CD4-positive, alpha-beta T cell (primary cell): Measurements from ENCODE around the gene REEP6. TPM values are rescaled to one million over a fixed set of nuclear protein-coding genes. Genes with fewer than 3 reads are reported as not detected.

Experiments
- ATAC-seq: fragments of 200-7000 bp; cut with Tn5 transposase; one replicate; pipeline ENCODE4 v1.10.0; 2022; ENCODE audit warnings: mild to moderate bottlenecking; ENCODE audit not compliant: poor library complexity
- CTCF ChIA-PET: fragments of 350-600 bp; sonication (Branson Sonifier 250); formaldehyde crosslinking; loops from one replicate; lab custom pipeline; 2021; ENCODE audit warnings: antibody characterized with exemption, inconsistent platforms; lab: Charles Lee
- POLR2A ChIA-PET: fragments of 350-600 bp; sonication (Branson Sonifier 250); formaldehyde crosslinking; loops from one replicate; lab custom pipeline; 2021; ENCODE audit warnings: antibody characterized with exemption, inconsistent platforms; lab: Charles Lee
- DNase-seq, 14 experiments: peaks; one replicate each; pipeline ENCODE4 v3.0.0-alpha.2; 2013 to 2020; ENCODE audit warnings: mixed read lengths in 2 of 14
- H3K27ac ChIP-seq, 2 donors: one replicate each; pipeline versions ENCODE4 v1.5.1 to v1.7.0; 2013; ENCODE audit warnings: low read length in 2 of 2, low read depth in 1 of 2, mild to moderate bottlenecking in 1 of 2
- H3K27me3 ChIP-seq, 2 experiments: 1 replicate in 1 of 2; 2 replicates in 1 of 2; pipeline versions ENCODE4 v1.6.1 to v1.7.0; 2013; ENCODE audit warnings: low read length in 2 of 2, control low read depth in 1 of 2, mild to moderate bottlenecking in 1 of 2, moderate library complexity in 1 of 2; ENCODE audit not compliant: insufficient read depth in 2 of 2, control insufficient read depth in 1 of 2
- H3K36me3 ChIP-seq: one replicate; pipeline ENCODE4 v1.6.1; 2013; ENCODE audit warnings: low read length, control low read depth; ENCODE audit not compliant: insufficient read depth
- H3K4me1 ChIP-seq: one replicate; pipeline ENCODE4 v1.6.1; 2013; ENCODE audit warnings: low read length, control low read depth; ENCODE audit not compliant: insufficient read depth
- H3K4me3 ChIP-seq: one replicate; pipeline ENCODE4 v1.5.1; 2013; ENCODE audit warnings: mild to moderate bottlenecking, low read length, moderate library complexity
- H3K9me3 ChIP-seq, 2 experiments: 1 replicate in 1 of 2; 2 replicates in 1 of 2; pipeline versions ENCODE4 v1.6.1 to v1.7.0; 2013; ENCODE audit warnings: low read length in 2 of 2, mild to moderate bottlenecking in 2 of 2, control low read depth in 1 of 2, moderate library complexity in 1 of 2; ENCODE audit not compliant: control insufficient read depth in 1 of 2, insufficient read depth in 1 of 2
- H3K27ac Mint-ChIP-seq: one replicate; pipeline ENCODE4 v1.8.0; 2020; ENCODE audit warnings: mixed read lengths
- H3K27me3 Mint-ChIP-seq: one replicate; pipeline ENCODE4 v1.8.0; 2021; ENCODE audit warnings: mixed read lengths
- H3K36me3 Mint-ChIP-seq: one replicate; pipeline ENCODE4 v1.8.0; 2021; ENCODE audit warnings: low read depth, mixed read lengths
- H3K4me1 Mint-ChIP-seq: one replicate; pipeline ENCODE4 v1.8.0; 2021; ENCODE audit warnings: low read depth, mixed read lengths
- H3K4me3 Mint-ChIP-seq: one replicate; pipeline ENCODE4 v1.8.0; 2020; ENCODE audit warnings: mild to moderate bottlenecking, mixed read lengths
- H3K9me3 Mint-ChIP-seq: one replicate; pipeline ENCODE4 v1.8.0; 2020; ENCODE audit warnings: mixed read lengths
- intact Hi-C, 2 experiments: fragments of 100-400 bp; cut with DNase I in 1 of 2; cut with micrococcal nuclease in 1 of 2; formaldehyde crosslinking; loops; one replicate each; pipeline versions ENCODE4 v1.15.1 to v1.9.0; 2023 to 2025; cut with DNase I, micrococcal nuclease
- total RNA-seq, 174 experiments: library from RNA in 2 of 174; stranded (reverse) in 2 of 174; gene quantifications; one replicate each; pipeline ENCODE4 v1.2.3 and lab custom pipeline; 2021 to 2026
- TF ChIP-seq, protein P1 (sequence below): fragments of 200-600 bp; IDR thresholded peaks from one replicate; pipeline ENCODE4 v1.8.0; 2022; ENCODE audit warnings: antibody characterized with exemption, mild to moderate bottlenecking

Gene REEP6
- total RNA-seq, 2 experiments from 2014 or later, result 2.2 to 2.8 TPM

GRCh38 chr19:1456121-1456900, 34.7 kb upstream of the REEP6 start:
- H3K4me1 Mint-ChIP-seq, result peaks cover 22% of the 10 kb centered on the region
- no peaks in the 10 kb centered on the region for H3K36me3 ChIP-seq
- no peaks in the 10 kb centered on the region for H3K9me3 Mint-ChIP-seq
- POLR2A ChIA-PET, result interaction anchor here (0.6 to 2.3 kb wide), 5 partner anchors 11 to 187 kb away, joined by 3 to 12 read pairs (median 4); partner anchors contain the start of gene CIRBP
- H3K9me3 ChIP-seq, result peaks cover 0 to 37% of the 10 kb centered on the region in 2 experiments
- H3K27me3 Mint-ChIP-seq, result peaks cover 56% of the 10 kb centered on the region
- CTCF ChIA-PET, result interaction anchor here (1.0 to 1.6 kb wide), 2 partner anchors 9 to 11 kb away, joined by 3 to 4 read pairs; no protein-coding TSS in a partner anchor
- H3K27ac ChIP-seq, result no peak overlapping the region
- H3K27ac Mint-ChIP-seq, result no peak overlapping the region
- H3K4me3 ChIP-seq, result no peak overlapping the region
- H3K4me3 Mint-ChIP-seq, result no peak overlapping the region
- intact Hi-C loops, result no loop called here
- H3K4me1 ChIP-seq, result peaks cover 28% of the 10 kb centered on the region
- no peak for ATAC-seq
- H3K27me3 ChIP-seq, result peaks cover 47 to 62% of the 10 kb centered on the region in 2 experiments
- TF ChIP-seq, protein P1, sequence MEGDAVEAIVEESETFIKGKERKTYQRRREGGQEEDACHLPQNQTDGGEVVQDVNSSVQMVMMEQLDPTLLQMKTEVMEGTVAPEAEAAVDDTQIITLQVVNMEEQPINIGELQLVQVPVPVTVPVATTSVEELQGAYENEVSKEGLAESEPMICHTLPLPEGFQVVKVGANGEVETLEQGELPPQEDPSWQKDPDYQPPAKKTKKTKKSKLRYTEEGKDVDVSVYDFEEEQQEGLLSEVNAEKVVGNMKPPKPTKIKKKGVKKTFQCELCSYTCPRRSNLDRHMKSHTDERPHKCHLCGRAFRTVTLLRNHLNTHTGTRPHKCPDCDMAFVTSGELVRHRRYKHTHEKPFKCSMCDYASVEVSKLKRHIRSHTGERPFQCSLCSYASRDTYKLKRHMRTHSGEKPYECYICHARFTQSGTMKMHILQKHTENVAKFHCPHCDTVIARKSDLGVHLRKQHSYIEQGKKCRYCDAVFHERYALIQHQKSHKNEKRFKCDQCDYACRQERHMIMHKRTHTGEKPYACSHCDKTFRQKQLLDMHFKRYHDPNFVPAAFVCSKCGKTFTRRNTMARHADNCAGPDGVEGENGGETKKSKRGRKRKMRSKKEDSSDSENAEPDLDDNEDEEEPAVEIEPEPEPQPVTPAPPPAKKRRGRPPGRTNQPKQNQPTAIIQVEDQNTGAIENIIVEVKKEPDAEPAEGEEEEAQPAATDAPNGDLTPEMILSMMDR, result no peak
- H3K36me3 Mint-ChIP-seq, result no peaks in the 10 kb centered on the region
- no peak for DNase-seq

DNA sequence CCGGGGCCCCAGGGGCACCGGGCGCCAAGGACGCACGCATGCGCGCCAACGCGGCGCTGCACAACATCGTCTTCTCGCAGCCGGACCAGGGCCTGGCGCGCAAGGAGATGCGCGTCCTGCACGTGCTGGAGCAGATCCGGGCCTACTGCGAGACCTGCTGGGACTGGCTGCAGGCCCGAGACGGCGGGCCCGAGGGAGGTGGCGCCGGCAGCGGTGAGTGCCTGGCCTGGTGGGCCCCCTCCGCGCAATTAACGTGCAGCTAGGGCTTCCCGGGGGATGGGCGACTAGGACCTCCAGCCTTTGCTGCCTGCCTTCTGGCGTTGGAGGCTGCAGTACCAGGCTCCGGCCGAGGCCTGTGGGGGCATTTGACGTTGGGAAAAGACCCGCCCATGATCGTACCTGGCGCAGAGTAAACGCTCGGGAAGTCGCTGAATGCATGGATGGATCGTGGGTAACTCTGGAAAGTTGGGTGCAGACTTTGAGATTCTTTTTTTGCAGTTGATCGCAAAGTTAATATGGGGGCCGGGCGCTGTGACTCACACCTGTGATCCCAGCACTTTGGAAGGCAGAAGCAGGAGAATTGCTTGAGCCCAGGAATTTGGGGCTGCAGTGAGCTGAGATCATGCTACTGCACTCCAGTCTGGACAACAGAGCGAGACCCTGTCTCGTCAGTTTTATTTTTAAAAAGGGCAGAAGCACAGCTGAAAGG, 33.8 kb upstream of the REEP6 start:
- H3K27me3 Mint-ChIP-seq, result peaks cover 48% of the 10 kb centered on the region
- H3K4me1 Mint-ChIP-seq, result peaks cover 22% of the 10 kb centered on the region
- H3K4me1 ChIP-seq, result peaks cover 28% of the 10 kb centered on the region
- POLR2A ChIA-PET, result interaction anchor here (0.6 to 2.3 kb wide), 4 partner anchors 8 to 14 kb away, joined by 3 to 12 read pairs (median 3); no protein-coding TSS in a partner anchor
- peaks cover 42 to 53% of the 10 kb centered on the region in 2 experiments for H3K27me3 ChIP-seq
- H3K9me3 Mint-ChIP-seq, result no peaks in the 10 kb centered on the region
- DNase-seq (no peak), ATAC-seq (no peak)
- H3K36me3 ChIP-seq, result no peaks in the 10 kb centered on the region
- H3K27ac ChIP-seq, result no peak overlapping the region
- peaks cover 0 to 33% of the 10 kb centered on the region in 2 experiments for H3K9me3 ChIP-seq
- CTCF ChIA-PET, result interaction anchor here (1.0 kb wide), 1 partner anchor 12 kb away, joined by 3 read pairs; no protein-coding TSS in a partner anchor
- TF ChIP-seq, protein P1, result no peak
- intact Hi-C loops, result no loop called here
- no peak overlapping the region for H3K4me3 ChIP-seq
- no peak overlapping the region for H3K27ac Mint-ChIP-seq
- no peak overlapping the region for H3K4me3 Mint-ChIP-seq
- H3K36me3 Mint-ChIP-seq, result no peaks in the 10 kb centered on the region

DNA sequence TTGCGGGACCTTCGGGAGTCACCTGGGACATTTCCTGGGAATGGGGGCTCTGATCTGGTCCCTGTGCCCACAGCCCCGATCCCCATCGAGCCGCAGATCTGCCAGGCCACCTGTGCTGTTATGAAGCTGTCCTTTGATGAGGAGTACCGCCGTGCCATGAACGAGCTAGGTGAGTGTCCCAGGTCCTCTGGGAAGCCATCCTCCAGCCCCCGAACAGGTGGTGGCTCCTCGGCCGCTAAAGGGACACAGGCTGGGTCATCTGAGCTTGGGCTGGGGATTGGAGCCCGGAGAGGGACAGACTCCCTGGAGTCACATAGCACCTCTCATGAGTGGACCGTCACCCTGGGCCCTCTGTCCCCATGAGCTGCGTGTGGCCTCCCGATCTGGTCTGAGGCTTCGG, 33.1 kb upstream of the REEP6 start:
- no peak overlapping the region for H3K27ac ChIP-seq
- intact Hi-C loops, result no loop called here
- Mint-ChIP-seq H3K9me3 (no peaks in the 10 kb centered on the region), H3K36me3 (no peaks in the 10 kb centered on the region), H3K4me1 (peaks cover 22% of the 10 kb centered on the region), H3K4me3 (no peak overlapping the region), H3K27me3 (peaks cover 43% of the 10 kb centered on the region), H3K27ac (no peak overlapping the region)
- H3K4me1 ChIP-seq, result peaks cover 28% of the 10 kb centered on the region
- no peaks in the 10 kb centered on the region for H3K36me3 ChIP-seq
- POLR2A ChIA-PET, result interaction anchor here (0.9 to 1.4 kb wide), 3 partner anchors 9 to 14 kb away, joined by 3 to 4 read pairs (median 3); no protein-coding TSS in a partner anchor
- no peak for DNase-seq
- CTCF ChIA-PET, result no interaction called here
- TF ChIP-seq, protein P1, result no peak
- peaks cover 35 to 46% of the 10 kb centered on the region in 2 experiments for H3K27me3 ChIP-seq
- H3K9me3 ChIP-seq, result peaks cover 0 to 26% of the 10 kb centered on the region in 2 experiments
- ATAC-seq, result no peak
- no peak overlapping the region for H3K4me3 ChIP-seq
